GM12892 (cell line): ENCODE data around the gene HOXD9.

Experiments
- POLR2A ChIP-seq: IDR thresholded peaks from 2 replicates; pipeline ENCODE4 v1.6.1; 2011; ENCODE audit warnings: low read depth, low read length, control low read depth
- POLR2AphosphoS5 ChIP-seq: IDR thresholded peaks from 2 replicates; pipeline ENCODE4 v1.6.1; 2011; ENCODE audit warnings: low read depth, low read length, control low read depth

DNA sequence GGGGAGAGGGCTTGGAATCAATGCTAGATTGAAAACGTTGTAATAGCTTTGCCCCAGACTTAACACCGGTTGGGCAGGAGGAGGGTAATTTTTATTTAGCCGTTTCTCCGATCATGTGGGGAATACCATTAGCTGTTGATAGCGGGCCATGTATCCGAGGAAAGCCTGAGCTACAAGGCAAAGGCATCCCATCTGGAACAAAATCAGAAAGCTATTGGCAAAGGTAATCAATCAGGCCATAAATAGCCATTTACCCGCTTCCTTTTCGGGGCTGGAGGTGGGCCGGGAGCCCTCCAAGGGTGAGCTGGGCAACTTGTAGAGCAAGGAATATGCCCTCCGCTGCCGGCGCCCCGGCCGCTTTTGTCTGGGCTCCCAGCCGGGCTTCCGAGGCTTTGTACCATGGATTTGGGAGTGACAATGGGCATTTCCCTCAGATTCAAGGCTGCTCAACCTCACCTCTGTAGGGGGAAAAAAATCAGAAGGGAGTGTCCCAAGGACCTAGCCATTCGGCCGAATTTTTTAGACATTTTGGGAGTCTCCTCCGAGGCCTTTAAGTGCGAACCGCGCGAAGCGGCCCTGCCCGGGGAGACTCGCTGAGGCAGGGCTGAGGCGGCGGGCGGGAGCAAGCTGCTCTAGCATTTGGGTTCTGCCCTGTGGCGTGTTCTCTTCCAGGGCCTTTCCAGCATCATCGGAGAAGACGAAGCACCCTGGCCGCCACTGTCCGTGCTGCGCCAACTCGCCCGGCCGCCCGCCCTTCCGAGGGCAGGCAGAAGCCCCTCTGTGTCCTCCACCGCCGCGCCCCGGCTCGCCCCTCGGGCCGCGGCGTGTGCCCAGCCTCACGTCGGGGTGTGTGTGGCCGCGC is 1.1 kb upstream of the HOXD9 start:
- TF ChIP-seq POLR2A (no peak), POLR2AphosphoS5 (no peak)
